Skeletal muscle tissue (tissue), 4 donors: ENCODE results near the gene SLC49A4. TPM values are rescaled to one million over a fixed set of nuclear protein-coding genes. Genes with fewer than 3 reads are reported as not detected.

Experiments
- H3K27ac ChIP-seq: one replicate; pipeline ENCODE4 v1.7.0; 2013; ENCODE audit warnings: mild to moderate bottlenecking, low read depth, low read length, inconsistent platforms
- H3K27me3 ChIP-seq, 3 donors: one replicate each; pipeline ENCODE4 v1.7.0; 2013; ENCODE audit warnings: low read length in 3 of 3; ENCODE audit not compliant: control insufficient read depth in 3 of 3, insufficient read depth in 3 of 3
- H3K36me3 ChIP-seq, 3 donors: one replicate each; pipeline ENCODE4 v1.7.0; 2013; ENCODE audit warnings: low read length in 3 of 3; ENCODE audit not compliant: control insufficient read depth in 3 of 3, insufficient read depth in 3 of 3
- H3K4me1 ChIP-seq, 3 donors: one replicate each; pipeline ENCODE4 v1.7.0; 2013; ENCODE audit warnings: low read length in 3 of 3, mild to moderate bottlenecking in 3 of 3; ENCODE audit not compliant: control insufficient read depth in 3 of 3, insufficient read depth in 3 of 3
- H3K4me3 ChIP-seq, 3 donors: one replicate each; pipeline ENCODE4 v1.7.0; 2013; ENCODE audit warnings: low read length in 3 of 3
- H3K9ac ChIP-seq, 3 donors: one replicate each; pipeline ENCODE4 v1.7.0; 2013; ENCODE audit warnings: low read length in 3 of 3, mild to moderate bottlenecking in 3 of 3, moderate library complexity in 2 of 3, low read depth in 1 of 3
- H3K9me3 ChIP-seq, 3 donors: one replicate each; pipeline ENCODE4 v1.7.0; 2013; ENCODE audit warnings: low read length in 3 of 3; ENCODE audit not compliant: control insufficient read depth in 3 of 3
- total RNA-seq: library from RNA; depleted of rRNA; stranded (reverse); fragments of >200 nt; gene quantifications from one replicate; pipeline ENCODE4 v1.2.3, GENCODE V29; 2014
- donor health status: Osteomylitis.

The SLC49A4 gene
- total RNA-seq, 1 donor from 2014 or later: 11.5 TPM

DNA sequence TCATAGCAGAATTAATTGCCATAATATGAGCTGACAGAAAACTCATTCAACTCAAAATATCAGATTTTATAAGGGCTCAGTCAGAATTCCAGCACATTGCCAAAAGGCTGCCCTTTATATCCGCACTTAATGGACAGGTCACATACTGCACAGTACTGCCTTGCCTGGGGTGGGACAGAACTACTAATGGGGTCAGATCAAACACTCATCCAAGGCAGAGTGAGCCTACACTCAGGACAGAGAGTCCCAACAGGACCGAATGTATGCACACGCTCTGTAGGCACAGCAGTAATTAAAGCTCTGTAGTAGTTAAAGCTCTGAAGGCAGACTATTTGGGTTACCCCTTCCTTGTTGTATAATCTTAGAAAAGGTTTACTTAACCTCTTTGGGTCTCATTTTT, 28.4 kb upstream of the SLC49A4 start:
- Histone ChIP-seq H3K4me1 (peaks cover 12 to 20% (median 15%) of the 10 kb centered on the region in 3 donors), H3K36me3 (peaks cover 0 to 4% (median 3%) of the 10 kb centered on the region in 3 donors), H3K9me3 (no peaks in the 10 kb centered on the region), H3K4me3 (no peak overlapping the region), H3K27ac (no peak overlapping the region), H3K9ac (no peak overlapping the region), H3K27me3 (no peaks in the 10 kb centered on the region)

DNA sequence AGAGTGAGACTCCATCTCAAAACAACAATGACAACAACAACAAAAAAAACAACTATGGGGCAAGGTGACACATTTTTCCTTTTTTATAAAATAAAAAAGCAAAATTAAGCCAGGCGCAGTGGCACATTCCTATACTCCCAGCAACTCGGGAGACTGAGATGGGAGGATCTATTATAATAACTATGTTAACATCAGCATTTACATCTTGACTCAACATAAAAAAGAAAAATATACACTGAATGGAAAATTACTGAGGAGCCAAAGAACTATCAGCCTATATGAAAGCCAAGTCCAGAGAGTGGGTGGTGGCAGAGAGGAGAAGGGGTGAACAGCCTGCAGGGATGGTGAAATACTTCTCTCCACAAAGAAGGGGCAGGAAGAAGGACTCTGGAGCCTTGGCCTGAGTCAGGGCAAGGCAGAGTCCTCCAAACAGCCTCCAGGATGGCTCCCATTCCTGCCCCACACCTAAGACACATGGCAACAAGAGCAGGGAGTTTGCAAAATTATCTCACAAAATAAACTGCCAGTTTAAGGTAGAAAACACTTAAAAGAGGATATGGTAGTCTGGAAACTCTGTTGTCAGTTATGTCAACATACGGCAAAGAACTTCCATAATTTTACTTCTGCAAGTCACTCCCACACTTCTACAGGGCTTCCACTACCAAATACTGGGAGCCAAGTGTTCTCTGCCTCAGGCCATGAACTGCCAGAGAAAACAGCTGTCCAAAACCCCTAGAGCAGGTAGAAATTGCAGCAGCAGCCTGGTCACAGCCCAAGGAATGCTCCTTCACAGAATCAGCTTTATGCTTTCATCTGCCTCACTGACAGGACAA, 27.1 kb upstream of the SLC49A4 start:
- Histone ChIP-seq H3K27ac (peak overlapping the region; percentile 65), H3K4me1 (peaks cover 17 to 20% (median 19%) of the 10 kb centered on the region in 3 donors), H3K36me3 (peaks cover 0 to 4% (median 3%) of the 10 kb centered on the region in 3 donors), H3K9ac (peak overlapping the region in 2 of 3 donors; percentile 10 to 60), H3K27me3 (no peaks in the 10 kb centered on the region), H3K4me3 (no peak overlapping the region), H3K9me3 (no peaks in the 10 kb centered on the region)

DNA sequence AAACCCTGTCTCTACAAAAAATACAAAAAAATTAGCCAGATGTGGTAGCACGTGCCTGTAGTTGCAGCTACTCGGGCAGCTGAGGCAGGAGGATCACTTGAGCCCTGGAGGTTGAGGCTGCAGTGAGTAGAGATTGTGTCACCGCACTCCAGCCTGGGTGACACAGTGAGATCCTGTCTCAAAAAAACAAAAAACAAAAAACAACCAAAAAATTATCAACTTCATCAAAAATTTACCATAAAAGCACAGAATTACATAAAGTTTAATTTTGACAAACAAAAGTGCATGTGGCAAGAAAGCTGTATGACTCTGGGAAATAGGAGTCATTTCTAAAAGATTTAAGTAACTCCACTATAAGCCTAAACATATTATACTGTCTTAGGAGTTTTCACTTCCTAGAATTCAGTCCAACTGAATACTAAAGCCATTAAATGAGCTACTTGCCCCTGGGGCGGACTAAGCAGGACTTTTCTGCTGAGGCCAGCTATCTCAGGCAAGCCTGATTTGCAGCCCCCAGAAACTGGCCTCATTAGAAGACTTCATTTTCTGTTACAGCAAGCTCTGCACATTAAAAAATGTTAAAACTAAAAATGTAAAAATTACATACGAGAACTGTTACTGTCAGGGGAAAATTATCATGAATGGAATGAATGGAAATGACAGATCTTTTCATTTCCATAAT, 24.2 kb upstream of the SLC49A4 start:
- Histone ChIP-seq H3K36me3 (peaks cover 4 to 9% (median 7%) of the 10 kb centered on the region in 3 donors), H3K27ac (peak overlapping the region; percentile 25), H3K9me3 (no peaks in the 10 kb centered on the region), H3K27me3 (no peaks in the 10 kb centered on the region), H3K9ac (no peak overlapping the region), H3K4me1 (peaks cover 17 to 20% (median 19%) of the 10 kb centered on the region in 3 donors), H3K4me3 (no peak overlapping the region)

DNA sequence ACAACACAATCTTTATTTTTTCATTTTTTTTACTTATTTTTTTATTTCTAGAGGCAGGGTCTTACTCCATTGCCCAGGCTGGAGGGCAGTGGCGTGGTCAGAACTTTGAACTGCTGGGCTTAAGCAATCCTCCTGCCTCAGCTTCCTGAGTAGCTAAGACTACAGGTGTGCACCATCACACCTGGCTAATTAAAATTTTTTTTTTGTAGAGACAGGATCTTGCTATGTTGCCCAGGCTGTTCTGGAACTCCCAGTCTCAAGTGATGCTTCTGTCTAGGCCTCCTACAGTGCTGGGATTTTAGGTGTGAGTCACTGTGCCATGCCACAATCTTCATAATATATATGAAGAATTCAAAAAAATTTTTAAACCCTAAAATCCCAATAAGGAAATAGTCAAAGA, 22.0 kb upstream of the SLC49A4 start:
- Histone ChIP-seq H3K27ac (no peak overlapping the region), H3K4me1 (peaks cover 17% of the 10 kb centered on the region in 3 donors), H3K27me3 (no peaks in the 10 kb centered on the region)

DNA sequence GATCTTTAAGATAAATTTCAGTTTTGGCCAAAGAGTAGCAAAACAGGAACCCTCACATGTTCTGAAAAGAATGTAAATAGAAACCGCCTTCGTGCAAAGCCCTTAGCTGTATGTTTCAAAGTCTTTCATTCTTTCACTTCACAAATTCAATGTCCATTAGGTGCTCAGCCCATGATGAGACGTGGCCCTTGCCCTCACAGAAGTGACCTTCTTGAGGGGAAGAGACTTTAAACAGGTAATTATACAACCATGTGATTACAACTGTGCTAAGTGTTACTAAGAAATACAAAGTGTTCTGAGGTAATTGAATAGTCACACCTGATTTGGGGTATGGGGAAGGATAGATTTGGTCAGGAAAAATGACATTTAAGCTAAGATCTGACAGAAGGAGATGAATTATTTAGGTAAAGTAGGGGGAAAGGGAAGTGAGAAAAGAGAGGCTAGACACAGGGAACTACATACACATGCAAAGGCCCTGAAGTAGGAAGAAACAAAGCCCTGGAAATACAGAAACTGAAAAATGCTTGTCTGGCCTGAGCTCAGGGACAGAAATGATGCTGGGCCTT, 20.8 kb upstream of the SLC49A4 start:
- Histone ChIP-seq H3K9ac (no peak overlapping the region), H3K27ac (peak overlapping the region; percentile 26), H3K27me3 (no peaks in the 10 kb centered on the region)

More for the DNA sequence above, 22.0 kb upstream of the SLC49A4 start:
- H3K36me3 ChIP-seq: peaks cover 4 to 9% (median 7%) of the 10 kb centered on the region in 3 donors
- H3K9ac ChIP-seq: no peak overlapping the region
- no peak overlapping the region for H3K4me3 ChIP-seq
- H3K9me3 ChIP-seq: no peaks in the 10 kb centered on the region

DNA sequence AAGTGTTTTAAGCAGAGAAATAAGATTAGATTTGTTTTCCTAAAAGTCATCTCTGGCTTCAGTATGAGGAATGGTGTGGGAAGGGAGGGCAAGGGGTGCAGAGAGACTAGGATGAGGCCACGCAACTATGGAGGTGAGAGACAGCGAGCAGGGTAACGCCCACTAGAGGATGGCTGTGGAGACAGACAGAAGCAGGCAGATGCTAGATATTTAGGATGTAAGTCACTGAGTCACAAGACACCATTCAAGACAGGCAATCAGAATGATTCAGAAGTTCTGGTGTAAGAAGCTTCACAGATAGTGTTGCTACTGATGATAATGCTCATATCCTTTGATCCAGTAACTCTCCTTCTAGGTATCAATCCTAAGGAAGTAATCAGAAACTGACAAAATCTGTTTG, 20.3 kb upstream of the SLC49A4 start:
- Histone ChIP-seq H3K36me3 (peaks cover 4 to 9% (median 5%) of the 10 kb centered on the region in 3 donors), H3K9ac (peak overlapping the region in 1 of 3 donors; percentile 3), H3K27ac (peak overlapping the region; percentile 26), H3K4me3 (no peak overlapping the region), H3K9me3 (no peaks in the 10 kb centered on the region), H3K4me1 (peaks cover 8 to 9% (median 9%) of the 10 kb centered on the region in 3 donors), H3K27me3 (no peaks in the 10 kb centered on the region)

More for the DNA sequence above, 20.8 kb upstream of the SLC49A4 start:
- H3K4me1 ChIP-seq: peaks cover 8 to 9% (median 9%) of the 10 kb centered on the region in 3 donors
- peaks cover 4 to 9% (median 7%) of the 10 kb centered on the region in 3 donors for H3K36me3 ChIP-seq
- no peak overlapping the region for H3K4me3 ChIP-seq
- no peaks in the 10 kb centered on the region for H3K9me3 ChIP-seq

DNA sequence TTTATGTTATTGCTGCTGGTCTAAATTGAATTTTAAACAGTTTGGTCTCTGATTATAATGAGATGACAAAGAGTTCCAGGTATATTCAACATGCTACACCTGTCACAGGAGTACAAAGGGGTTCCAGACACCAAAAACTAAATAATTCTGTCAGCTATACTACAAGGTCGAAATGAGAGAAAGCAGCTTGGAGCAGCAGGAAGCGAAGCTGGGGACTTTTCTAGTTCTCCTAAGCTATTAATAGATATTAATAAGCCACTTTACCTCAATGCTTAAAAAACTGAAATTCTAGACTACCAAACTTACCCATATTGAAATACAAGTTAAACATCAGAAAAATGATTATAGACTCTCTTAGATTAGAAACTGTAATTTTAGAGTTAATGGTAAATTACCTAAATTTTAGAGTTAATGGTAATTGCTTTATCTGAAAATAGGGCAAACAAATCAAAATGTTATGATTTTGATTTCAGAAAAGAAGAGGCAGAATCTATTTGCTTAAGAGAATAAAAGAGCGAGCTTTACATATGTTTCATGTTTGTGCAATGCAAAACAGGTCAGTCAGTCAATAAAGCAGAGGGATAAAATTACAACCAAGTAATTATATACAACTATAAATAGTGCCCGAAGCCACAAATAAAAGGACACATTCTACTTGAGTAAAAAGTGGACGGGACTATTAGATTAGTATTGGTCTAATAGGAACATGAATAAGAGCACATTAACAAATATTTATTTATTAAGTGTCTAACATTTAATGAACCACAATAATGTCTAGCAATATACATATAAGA, 18.0 kb upstream of the SLC49A4 start:
- Histone ChIP-seq H3K4me3 (no peak overlapping the region), H3K36me3 (peaks cover 3 to 6% (median 4%) of the 10 kb centered on the region in 3 donors), H3K27ac (peak overlapping the region; percentile 83), H3K9me3 (no peaks in the 10 kb centered on the region), H3K4me1 (peaks cover 4 to 8% (median 7%) of the 10 kb centered on the region in 3 donors), H3K27me3 (no peaks in the 10 kb centered on the region), H3K9ac (peak overlapping the region; percentile 46 to 76 (median 47))

DNA sequence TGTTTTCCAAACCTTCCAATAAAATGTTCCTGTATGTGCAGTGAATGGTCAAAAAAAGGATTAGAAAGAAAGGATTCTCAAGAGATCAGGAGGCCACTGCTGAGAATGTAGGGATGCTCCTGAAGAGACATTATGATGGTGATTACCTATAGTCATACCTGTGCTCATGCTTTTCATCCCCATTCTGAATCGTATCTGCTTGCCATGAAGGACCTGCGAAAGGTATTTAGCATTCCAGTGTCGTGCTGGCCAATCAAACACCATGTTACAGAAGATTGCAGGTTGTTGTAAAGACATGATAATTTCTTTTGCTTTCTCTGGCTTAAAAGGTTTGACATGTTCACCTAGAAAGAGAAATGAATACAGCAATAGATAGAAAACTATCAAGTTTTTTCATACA, 17.3 kb upstream of the SLC49A4 start:
- Histone ChIP-seq H3K4me3 (peak overlapping the region in 1 of 3 donors; percentile 4), H3K36me3 (peaks cover 3 to 6% (median 4%) of the 10 kb centered on the region in 3 donors), H3K27me3 (no peaks in the 10 kb centered on the region), H3K27ac (peak overlapping the region; percentile 83), H3K9ac (peak overlapping the region in 1 of 3 donors; percentile 76), H3K4me1 (peaks cover 4 to 8% (median 4%) of the 10 kb centered on the region in 3 donors), H3K9me3 (no peaks in the 10 kb centered on the region)

DNA sequence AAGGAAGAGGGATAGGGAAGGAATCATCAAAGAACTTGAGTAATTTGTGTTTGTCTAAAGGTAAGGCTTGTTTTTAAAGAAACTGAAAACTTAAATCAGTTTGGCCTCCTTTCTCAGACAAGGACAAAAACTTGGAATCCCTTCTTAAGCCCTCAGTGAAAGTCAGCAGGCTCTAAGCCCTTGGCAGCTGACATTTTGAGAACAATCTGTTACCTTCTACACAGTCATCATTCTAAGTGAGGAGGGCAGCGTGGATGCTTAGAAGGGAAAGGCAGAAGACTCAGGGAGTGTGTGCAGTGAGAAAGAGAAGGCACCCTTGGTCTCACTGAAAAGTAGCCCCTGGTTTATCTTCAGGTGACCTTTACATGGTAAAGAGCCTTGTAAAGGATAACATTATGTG, 12.1 kb upstream of the SLC49A4 start:
- no peaks in the 10 kb centered on the region for H3K9me3 ChIP-seq
- no peaks in the 10 kb centered on the region for H3K36me3 ChIP-seq
- no peaks in the 10 kb centered on the region for H3K27me3 ChIP-seq
- H3K9ac ChIP-seq: no peak overlapping the region
- H3K4me3 ChIP-seq: no peak overlapping the region
- H3K4me1 ChIP-seq: peaks cover 2 to 6% (median 5%) of the 10 kb centered on the region in 3 donors
- H3K27ac ChIP-seq: peak overlapping the region; percentile 8
